Mucosa of gallbladder (tissue), 1 donor: ENCODE results near the gene UXS1. TPM values are rescaled to one million over a fixed set of nuclear protein-coding genes. Genes with fewer than 3 reads are reported as not detected.
"Not testable (repeated sequence)": the region's sequence is repeated elsewhere in the genome, so short reads cannot be mapped to it uniquely, and the experiment has no call there.

Source experiments
- DNase-seq: peaks from one replicate; pipeline ENCODE4 v3.0.0-alpha.2; 2020; ENCODE audit warnings: low spot score
- total RNA-seq: library from RNA; stranded (reverse); gene quantifications from one replicate; pipeline ENCODE4 v1.2.1, GENCODE V29; 2021
- donor health status: DM: no; HTN: no; CAD: no.

Gene UXS1
- total RNA-seq, result 45.8 TPM

DNA sequence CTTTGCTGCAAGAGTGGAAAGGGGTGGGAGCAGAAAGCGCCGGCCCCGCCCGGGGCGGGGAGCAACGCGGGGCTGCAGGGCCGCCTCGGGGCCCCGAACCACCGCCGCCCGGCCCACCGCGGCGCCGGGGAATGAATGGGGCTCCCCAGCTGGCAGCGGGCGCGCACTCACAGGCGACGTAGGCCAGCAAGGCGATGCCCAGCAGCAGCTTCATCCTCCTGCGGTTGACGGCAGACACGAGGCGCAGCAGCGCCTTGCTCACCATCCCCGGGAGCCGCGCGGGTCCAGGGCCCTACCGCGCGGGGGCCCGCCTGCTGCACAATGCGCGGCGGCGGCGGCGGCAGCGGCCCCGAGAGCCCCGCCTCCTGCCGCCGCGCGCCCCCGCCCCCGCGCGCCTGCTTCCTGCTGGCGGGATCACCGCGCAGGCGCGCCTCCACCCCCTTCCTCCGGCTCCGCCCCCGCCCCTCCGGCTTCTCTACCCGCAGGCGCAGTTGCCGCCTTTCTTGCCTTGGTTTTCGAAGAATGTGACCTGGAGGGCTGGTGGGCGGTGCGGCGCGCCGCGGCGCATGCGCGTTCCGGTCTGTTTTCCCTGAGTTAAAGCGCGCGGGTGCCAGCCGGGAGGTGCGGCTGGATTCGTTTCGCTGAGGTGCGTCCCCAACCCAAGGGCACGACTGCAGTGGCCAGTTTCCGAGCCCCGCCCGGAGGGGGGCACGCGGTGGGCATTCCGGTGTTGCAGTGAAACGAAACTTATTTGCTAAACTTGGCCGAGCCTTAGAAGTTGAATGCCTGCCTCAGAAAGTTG is at the start of gene UXS1:
UXS1 (minus strand) TSS at position 325 of the 802 bp plus-strand sequence; CDS start at position 265, 60 bp downstream.
- peak; percentile 99 for DNase-seq

DNA sequence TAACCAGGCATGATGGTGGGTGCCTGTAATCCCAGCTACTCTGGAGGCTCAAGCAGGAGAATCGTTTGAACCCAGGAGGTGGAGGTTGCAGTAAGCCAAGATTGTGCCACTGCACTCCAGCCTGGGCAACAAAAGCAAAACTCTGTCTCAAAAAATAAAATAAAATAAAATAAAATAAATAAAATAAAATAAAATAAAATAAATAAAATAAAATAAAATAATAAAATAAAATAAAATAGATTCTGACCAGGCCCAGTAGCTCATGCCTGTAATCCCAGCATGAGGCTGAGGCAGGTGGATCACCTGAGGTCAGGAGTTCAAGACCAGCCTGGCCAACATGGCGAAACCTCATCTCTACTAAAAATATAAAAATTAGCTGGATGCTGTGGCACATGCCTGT is 45.4 kb upstream of the UXS1 start:
- DNase-seq, result not testable (repeated sequence)

DNA sequence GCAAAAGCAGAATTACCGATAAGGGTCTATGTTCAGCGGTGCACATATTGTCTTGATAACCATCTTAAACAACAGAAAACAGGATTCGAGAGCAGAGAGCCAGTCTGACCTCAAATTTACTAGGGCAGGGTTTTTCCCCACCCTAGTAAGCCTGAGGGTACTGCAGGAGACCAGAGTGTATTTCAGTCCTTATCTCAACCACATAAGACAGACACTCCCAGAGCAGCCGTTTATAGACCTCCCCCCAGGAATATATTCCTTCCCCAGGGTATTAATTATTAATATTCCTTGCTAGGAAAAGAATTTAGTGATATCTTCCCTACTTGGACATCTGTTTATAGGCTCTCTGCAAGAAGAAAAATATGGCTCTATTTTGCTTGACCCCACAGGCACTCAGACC is 41.3 kb upstream of the UXS1 start:
- DNase-seq, result not testable (repeated sequence)

DNA sequence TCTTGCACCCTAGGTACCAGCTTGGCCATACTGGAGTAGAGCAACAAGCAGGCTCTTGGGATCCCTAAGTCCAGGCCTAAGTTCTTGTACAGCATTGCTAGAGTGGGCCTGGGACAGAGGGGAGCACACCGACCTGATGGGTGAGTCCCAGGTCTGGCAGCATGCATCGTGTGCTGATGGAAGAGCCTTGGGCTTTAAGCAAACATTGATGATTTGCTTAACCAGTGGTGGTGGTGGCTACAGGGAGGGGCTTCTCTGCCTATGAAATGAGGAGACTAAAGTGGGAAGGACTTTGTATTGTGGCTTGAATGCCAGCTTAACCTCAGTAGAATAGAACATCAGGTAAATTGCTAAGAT is 39.2 kb upstream of the UXS1 start:
- no peak for DNase-seq

DNA sequence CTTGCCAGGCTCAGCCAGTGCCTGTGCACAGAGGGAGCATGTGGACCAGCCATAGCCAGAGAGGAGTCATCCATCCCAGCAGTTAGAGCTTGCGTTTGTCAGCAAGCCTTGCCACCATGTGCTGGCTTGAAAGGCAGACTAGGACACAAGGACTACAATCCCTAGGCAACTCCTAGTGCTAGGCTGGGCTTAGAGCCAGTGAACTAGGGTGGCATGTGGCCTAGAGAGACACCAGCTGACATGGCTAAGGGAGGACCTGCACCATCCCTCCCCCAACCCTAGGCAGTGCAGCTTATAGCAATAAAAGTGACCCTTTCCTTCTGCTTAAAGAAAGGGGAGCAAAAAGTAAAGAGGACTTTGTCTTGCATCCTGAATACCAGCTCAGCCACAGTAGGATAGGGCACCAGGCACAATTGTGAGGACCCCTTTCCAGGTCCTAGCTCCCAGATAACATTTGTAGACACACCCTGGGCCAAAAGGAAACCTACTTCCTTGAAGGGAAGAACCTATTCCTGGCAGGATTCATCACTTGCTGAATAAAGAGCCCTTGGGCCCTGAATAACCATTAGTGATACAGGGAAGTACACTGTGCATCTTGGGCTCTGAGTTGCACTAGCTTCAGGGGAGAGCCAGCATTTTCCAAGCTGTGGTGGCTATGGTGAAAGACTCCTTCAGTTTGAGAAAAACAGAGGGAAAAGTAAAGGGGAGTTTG is 38.7 kb upstream of the UXS1 start:
- no peak for DNase-seq

DNA sequence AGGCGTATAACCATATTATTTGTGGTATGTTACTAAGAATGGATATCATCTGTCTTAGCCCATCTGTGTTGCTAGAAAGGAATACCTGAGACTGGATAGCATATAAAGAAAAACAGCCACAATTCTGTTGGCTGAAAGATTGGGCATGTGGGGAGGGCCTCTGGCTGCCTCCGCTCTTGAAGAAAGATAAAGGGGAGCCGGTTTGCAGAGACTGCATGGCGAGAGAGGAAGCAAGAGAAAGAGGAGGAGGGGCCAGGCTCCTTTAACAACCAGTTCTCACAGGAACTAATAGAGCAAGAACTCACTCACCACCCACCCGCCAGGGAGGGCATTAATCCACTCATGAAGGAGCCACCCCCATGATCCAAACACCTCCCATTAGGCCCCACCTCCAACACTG is 29.2 kb upstream of the UXS1 start:
- no peak for DNase-seq

DNA sequence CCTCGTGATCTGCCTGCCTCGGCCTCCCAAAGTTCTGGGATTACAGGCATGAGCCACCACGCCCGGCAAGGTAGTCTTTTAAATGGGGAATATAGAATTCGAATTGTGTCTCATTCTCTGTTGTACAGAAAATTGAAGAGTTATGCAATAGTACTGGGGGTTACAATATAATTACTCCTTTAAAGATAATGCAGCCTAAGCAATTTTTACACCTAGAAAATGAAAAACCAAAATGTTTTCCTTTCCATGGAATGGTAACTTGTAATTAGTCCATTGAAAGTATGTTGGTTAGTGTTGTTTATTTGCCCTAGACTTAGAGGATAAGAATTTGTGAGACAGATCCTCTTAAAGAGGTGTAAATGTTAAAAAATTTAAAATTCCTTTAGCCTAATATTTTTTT is 28.0 kb upstream of the UXS1 start:
- DNase-seq, result not testable (repeated sequence)

DNA sequence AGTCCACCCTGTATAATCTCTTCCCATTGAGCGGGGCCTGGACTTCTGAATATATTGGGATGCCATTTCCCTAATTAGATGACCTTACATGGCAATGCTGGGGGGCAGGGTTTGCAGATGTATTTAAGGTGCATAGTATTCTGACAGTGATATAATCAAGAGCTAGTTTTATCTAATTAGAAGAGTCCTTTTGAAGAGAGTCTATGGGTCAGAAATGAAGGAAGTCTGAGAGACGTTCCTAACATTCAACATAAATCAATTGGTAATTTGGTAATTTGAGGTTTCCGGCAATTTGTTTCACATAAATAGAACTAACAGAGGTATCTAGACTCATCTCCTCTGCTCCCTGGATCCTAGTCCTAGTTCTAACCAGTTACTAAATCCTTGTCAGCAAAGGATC is 25.7 kb upstream of the UXS1 start:
- DNase-seq, result no peak

DNA sequence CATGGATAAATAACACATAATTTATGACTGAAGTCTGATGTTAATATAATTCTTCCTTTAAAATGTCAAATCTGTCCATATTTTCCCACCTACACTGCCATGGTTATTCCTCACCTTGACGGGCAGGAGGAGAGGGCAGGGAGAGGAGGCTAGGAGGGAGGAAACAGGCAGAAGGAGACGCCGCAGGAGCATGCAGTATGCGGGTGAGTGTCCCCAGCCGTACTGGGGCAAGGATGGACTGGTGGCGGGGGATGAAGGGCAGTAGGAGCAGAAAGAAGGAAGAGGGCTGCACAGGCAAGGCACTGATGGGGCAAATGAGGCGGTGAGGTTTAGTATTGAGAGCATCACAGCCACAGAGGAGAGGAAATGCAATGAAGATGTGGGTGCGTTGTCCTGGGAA is 25.1 kb upstream of the UXS1 start:
- not testable (repeated sequence) for DNase-seq

DNA sequence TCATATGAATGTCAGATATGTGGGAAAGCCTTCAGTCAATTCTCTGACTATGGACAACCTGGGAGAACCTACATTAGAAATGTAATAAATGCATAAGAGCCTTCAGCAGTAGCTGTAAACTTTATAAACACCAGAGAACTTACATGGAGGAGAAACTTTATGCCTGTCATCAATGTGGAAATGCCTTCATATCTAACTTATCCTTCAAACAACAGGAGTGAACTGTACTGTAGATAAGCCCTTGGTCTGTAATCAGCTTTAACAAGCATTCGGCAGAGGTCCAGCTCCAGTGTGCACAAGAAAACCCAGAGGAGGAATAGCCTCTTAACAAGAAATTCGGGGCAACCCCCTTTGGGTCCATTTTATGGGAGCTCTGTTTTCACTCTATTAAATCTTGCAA is 14.8 kb upstream of the UXS1 start:
- DNase-seq, result no peak

DNA sequence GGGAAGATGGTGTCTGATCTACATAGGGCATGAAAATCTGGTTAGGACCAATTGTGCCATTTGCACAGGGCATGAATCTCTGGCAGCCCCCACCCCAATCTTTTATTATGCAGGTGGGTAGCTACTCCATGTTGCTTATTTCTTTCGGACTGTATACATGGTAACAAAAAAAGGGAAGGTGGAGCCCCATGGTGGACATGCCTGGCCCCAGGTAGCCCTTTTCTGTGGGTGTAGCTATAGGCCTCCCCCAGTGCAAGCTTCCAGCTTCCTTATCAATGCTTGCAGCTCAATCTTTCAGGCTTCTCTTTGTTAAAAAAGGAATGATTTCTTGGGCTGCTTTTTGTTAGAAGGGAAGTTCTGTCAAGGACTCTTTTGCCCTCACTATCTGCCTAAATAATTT is 14.3 kb upstream of the UXS1 start:
- no peak for DNase-seq

DNA sequence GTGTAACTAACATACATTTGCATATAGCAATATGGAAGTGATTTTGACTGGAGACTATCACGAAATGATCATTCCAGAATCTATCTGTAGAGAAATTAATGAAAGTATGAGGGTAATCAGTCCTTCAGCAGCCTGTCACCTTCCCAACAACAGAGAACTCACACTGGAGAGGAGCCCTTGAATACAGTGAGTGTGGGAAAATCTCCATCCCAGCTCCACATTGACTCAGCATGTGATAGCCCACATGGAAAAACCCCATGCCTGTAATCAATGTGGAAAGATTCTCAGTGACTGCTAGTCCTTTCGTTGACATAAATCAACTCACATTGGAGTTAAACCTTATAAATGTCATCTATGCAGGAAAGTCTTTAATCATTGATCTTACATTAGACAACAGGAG is 13.1 kb upstream of the UXS1 start:
- DNase-seq, result no peak

DNA sequence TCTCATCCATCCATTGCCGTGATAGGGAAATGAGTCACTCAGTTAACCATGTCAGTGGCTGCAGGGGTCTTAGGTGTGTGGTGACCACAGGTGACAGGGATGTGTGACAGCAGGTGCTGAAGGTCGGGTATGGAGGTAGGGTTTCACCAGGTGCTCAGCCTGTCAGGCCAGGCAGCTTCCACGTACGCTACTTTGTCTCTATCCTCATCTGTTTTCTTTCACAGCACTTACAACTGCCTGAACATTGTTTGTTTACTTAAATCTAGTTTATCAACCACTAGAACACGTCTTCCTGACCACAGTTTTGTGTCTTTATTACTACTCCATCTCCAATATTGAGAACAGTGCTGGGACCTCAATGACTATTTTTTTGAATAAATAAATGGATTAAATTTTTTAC is 11.4 kb upstream of the UXS1 start:
- no peak for DNase-seq

DNA sequence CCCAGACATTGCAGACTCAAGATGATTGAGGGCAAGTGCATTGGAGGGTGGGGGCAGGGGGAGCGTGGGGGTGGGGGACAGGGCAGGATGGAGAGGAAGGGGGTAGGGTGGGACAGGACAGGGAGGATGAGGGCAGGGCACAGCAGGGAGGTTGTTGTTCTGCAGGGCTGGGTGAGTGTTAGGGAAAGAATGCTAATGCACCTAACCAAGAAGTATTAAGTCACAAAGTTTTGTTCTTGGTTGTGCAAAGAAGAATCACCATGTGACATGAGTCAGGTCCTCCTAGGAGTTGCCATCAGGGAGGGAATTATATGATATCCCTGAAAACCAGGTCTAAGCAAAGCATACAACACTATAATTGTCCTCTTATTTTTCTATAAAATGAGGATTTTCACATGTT is 10.4 kb upstream of the UXS1 start:
- not testable (repeated sequence) for DNase-seq

DNA sequence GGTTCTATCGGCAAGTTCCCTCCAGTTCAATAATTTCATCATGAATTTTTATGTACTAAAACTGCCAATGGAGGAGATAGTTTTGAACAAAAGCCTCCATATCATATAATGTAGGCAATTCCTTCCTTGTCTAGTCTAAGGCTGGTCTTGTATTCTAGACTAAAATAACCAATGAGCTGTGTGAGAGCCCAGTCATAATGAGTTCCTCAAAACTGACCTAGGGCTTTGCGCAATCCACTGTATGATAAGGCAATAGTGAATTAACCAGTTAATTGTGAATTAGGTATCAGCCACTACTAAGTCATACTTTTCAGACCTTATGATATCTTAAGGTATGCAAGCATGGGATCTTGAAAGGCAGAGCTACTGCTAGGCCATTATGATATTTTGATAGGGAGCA is 7.6 kb upstream of the UXS1 start:
- DNase-seq, result no peak

DNA sequence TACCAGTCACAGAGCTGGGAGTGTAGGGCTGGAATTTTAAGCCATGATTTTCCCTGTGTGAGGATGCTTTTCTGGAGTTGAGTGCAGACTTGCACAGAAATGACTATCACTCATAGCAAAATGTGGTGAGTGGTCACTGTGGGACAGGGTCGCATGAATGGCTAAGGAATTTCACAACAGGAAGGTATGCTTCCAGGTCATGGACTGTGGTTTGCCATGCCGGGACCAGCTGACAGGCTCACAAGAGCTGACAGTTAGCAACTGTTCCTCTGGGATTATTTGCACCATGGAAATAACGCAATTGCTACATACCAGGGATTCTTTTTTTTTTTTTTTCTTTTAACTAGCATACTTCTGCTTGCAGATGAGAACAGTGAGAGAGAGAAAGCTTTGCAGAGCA is 3.8 kb upstream of the UXS1 start:
- DNase-seq, result peak; percentile 28

DNA sequence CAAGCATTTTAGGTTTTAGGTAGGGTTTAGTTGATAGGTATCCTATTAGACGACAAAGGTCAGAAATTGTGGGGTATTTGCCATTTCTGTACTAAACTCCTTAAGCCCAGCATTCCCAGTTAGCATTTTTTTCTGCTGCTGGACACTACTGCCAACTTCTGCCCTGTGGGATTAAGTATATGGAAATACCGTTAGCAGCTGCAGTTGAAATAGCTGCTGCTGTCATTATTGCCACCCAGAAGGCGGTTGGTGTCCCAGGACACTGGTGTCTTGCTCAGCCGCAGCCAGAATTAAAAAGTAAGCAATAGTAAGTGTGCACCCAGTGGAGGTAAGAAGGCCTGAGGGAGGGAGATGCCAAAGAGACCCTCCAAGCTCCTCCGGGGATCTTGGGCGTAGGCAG is 1.9 kb upstream of the UXS1 start:
- no peak for DNase-seq

DNA sequence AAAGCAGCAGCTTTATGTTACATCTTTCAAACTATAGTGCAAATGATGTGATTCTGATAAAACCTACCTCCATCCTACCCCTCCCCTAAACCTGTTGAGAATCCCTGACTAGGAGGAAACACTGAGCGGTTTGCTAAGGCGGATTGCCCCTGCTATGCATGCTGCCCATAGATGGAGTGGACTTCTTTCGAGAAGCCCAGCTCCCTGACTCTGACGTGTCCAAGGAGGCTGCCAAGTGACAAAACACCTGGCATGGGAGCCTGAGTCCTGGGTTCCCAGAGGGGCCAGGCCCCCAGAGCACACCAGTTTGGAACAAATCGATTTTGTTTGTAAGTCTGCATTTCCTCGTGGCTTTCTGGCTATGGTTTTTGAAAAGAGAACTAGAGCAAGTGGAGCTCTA is 1.4 kb upstream of the UXS1 start:
- no peak for DNase-seq

DNA sequence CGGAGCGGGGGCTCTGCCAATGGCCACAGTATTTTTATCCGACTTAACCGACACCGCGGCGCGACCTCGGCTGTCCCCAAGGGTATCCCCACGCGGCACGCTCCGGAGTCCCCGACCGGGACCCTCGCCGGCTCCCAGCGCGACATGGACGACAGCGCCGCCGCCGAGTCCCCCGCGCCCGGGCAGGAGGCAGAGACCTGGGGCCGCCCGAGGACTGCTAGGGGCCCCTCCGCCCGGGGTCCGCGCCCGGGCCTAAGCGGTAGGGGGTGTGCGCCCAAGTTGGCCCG is 468 bp downstream of the UXS1 start:
- peak; percentile 16 for DNase-seq

DNA sequence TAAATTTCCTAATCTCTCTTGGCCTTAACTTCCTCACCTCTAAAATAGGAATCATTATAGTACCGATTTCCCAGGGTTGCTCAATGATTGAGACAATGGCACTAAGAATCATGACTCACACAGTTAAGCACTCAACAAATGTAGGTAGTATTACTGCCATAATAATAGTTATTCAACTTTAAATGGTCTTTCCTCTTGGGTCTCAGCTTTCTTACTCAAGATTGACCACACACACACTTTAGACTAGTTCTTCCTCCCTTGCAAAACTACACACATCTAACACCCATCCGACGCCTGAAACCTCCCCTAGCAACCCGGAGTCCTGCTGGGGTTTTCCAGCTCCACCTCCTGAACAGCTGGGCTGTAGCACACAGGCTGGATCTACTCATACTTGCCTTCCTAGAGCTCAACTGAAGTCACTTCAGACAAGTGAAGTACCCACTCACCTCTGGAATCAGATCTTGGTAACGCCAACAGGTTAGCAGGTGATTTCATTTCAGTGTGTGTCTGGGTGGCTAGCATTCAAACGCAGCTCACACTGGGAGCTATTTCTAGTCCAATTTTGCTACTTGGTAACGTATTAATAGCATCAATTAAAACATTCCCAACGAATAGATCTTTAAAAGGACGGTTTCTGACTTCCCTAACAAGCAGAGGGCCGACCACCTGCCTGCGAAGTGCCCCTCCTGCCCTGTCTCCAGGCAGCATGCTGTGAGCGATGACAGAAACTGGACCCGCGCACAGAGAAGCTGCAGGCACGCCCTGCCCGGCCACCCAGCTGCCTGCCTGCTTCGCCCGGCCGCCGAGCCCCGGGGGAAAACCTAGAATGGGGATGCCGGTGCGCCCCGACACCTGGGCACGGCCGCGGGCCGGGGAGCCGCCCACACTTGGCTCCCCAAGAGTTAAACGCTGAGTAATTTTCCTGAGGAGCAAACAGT is 1.1 kb downstream of the UXS1 start:
- DNase-seq, result peak; percentile 26

DNA sequence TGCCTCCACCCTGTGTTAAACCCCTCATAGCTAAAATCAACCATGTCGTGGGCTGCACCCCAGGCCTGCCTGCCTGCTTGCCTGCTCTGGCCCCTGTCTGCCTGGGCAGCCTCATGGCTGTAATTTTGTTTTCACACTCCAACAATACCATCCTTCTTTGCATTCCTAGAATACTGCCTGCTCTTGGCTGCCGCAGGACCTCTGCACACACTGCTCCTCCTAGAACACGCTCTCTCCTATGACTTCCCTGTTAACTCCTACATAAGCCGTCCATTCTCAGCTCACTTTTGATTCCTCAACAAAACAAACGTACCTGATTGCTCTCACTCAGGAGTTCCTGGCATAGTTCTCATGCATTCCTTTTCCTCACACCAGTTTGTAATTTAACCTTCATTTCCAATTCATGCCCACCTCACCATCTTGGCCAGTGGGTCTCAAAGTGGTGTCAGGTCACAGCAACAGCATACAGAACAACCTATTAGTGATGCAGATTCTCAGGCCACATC is 2.5 kb downstream of the UXS1 start:
- DNase-seq, result no peak

DNA sequence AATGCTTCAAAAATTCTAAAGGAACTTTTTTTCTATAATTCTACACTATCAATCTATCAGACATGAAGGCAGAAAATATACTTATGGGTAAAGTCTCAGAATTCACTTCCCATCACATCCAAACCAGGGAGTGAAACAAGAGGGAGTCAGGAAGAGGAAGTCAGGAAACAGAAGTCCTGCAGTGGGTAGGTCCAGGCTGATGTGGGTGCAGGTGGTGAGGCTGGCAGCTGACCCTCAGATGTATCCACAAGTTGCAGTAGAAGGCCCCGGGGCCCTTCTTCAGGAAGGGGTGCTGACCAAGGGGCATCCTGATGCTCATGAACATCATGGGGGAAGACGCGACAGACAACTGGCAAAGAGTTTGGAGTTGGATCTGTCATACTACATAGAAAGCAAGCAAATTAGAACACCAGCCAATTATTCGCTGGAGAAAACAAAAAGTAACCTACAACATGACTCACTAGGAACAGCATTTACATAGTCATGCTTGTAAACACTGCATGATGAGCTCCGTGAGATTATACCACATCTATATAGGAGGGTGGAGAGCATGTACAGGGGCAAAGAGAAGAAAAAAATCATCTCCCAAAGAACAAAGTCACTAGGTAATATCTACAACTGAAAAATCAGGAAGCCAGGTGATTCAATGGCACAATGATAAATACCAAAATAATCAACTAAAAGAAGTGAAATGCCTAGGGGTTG is 4.2 kb downstream of the UXS1 start:
- DNase-seq, result no peak
